Skeletal muscle cell (primary cell): ENCODE data around the gene ARHGEF10L.

Experiments used
- DNase-seq: peaks from one replicate; pipeline ENCODE4 v3.0.0-alpha.2; 2010; ENCODE audit warnings: low read depth
- H3K4me3 ChIP-seq: 2 replicates; pipeline ENCODE4 v1.5.1; 2011; ENCODE audit warnings: low read depth, mild to moderate bottlenecking, control low read depth, low read length, moderate library complexity

Gene ARHGEF10L

DNA sequence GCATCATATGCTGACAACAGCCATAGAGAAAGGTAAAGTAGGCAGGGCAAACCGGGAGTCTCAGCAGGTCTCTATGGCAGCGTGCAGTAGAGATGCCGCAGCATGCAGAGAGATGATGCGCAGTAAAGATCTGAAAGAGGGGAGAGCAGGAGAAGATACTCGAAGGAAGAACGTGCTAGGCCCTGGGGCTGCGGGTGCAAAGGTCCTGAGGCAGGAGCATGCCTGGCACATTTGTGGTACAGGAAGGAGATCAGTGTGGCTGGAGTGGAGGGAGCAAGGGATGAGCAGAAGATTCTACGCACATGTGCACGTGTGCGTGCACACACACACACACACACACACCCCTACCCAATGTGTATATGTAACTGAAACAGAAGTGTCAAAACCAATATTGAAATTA is 45.0 kb downstream of the ARHGEF10L start:
- no peak for DNase-seq
- no peak overlapping the region for H3K4me3 ChIP-seq

DNA sequence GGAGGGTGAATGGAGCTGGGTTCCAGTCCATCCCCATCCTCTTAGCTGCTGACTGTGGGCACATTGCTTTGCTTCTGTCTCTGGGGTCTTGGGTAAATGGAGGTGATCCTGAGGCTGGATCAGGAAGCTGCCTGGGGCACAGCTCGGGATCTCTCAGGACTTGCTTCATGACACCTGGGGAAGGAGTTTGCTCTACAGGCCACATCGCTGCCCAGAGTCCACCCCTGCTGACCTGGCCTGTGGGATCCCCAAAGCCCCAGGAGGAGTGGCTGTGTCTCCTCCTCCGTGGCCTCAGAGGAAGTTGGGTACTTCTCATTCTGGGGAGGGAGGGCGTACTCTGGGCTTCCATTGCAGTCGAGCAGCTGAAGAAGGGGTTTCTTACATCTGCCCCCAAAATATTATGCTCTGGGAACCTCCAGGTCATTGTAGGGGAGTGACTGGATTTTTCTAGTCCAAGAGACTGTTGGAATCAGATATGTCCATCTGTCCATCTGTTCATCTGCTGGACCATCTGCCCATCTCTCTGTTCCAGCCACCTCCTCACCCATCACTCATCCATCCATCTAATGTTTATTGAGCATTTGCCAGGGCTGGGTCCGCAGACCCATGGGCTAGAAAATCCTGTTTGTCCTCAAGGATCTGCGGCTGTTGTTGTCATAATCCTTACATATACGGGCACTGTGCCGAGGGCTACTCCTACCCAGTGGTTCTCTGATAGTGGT is 45.9 kb downstream of the ARHGEF10L start:
- no peak overlapping the region for H3K4me3 ChIP-seq
- DNase-seq = no peak

DNA sequence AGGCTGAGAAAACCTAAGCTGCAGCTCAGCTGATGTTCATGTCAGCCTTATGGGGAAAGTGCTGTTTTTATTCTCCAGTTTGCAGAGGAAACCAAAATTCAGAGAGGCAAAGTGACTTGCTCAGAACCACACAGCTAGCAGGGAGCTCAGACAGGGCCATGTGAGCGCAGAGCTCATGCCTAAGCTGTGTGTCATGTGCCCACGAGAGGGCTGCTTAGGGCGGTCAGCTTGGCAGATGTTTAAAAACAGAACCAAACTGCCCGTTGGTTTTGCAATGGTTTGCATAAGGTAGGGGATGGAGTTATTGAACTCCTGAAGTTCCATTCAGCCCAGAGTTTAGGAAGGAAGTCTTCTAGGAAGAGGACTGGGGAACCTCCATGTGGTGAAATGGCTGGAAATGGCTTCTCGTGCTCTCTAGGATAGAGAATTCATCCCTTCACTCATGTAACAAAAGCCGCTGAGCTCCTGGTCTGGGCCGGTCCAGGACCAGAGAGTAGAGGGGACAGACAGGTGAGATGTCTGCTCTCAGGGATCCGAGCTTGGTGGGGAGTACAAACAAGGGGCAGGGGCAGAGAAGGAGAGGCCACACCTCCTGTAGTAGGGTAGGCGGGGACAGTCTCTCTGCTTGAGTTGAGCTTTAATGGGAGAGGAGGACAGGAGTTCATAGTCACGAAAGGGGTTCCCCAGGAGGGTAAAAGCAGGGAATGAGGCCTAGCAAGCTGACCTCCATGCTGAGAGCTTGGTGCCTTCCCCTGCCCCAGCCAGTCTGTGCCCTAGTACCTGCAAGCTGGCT is 46.9 kb downstream of the ARHGEF10L start:
- peak; percentile 47 for DNase-seq
- H3K4me3 ChIP-seq = no peak overlapping the region

DNA sequence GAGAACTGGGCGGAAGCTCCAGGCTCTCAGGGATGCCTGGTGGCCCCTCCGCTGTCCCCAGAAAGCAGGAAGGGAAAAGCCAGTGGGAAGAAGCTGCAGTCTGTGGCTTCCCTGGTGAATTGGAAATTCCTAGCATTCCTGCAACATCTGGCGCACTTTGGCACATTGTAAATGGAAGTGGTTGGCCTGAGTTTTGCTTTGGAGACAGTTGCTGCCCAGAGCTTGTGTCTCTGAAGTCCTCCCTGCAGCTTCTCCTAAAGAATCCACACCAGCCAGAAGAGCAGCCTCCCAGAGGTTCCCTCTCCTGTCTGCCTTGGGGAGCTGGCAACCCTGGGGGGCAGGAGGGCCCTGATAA is 48.2 kb downstream of the ARHGEF10L start:
- no peak for DNase-seq
- no peak overlapping the region for H3K4me3 ChIP-seq

DNA sequence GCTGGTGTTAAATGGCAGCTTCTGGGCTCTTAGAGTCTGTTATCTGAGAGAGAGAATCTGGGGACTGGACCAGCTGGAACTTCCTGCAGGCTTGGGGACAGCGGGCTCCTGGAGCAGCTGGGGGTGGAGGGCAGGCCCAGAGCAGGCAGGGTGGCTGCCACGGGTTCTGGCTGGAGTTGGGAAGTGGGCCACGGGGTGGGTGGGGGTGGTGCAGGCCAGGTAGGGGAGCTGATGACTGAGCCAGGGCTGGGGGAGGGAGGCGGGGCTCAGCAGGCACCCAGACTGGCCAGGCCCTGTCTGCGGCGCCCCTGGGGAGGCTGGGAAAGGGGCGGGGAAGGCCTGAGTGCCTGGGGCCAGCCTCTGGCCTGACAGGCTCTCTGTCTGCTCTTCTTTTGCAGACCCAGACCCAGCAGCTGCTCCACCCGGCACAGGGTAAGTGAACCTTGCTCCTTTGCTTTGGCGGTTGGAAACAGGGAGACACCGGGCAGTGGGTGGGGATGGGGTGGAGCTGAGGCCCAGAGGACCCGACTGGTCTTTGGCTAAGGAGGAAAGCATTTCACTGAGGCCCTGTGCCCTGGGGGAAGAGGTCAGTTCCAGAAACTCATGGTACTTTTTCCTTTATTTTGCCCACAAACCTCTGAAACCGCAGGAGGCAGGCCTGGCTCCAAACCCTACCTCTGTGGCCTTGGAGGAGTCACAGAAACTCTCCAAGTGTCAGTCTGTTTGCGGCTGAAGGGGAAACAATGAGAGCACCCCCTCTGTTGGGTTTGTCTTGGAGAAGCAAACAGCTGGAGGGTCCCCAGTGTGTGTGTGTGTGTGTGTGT is 48.8 kb downstream of the ARHGEF10L start:
- no peak overlapping the region for H3K4me3 ChIP-seq
- DNase-seq = no peak

DNA sequence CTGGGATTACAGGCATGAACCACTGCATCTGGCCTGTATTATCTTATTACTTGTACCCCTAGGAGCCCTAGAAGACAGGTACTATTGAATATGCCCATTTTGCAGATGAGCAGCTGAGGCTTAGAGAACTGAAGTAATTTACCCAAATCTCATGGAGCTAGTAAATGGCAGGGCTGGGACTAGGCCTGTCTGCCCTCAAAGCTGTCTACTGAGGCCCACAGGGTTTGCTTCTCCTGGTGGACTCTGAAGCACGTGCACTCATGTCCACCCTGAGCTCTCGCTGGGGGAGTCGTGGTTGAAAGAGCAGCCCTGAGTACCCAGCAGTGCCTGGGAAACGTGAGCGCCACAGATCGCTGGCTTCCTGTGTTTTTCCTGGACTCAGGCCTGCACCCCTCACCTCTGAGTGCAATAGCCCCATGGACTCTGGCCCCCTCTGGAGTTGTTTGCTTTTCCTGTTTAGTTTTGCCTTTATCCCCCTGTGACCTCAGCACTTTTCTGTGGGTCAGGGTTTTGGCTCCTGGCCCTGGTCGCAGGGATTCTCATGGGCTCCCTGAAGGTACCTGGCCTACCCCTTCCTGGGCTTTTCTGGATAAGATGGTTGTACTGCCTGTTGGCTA is 52.4 kb downstream of the ARHGEF10L start:
- H3K4me3 ChIP-seq = no peak overlapping the region
- no peak for DNase-seq

DNA sequence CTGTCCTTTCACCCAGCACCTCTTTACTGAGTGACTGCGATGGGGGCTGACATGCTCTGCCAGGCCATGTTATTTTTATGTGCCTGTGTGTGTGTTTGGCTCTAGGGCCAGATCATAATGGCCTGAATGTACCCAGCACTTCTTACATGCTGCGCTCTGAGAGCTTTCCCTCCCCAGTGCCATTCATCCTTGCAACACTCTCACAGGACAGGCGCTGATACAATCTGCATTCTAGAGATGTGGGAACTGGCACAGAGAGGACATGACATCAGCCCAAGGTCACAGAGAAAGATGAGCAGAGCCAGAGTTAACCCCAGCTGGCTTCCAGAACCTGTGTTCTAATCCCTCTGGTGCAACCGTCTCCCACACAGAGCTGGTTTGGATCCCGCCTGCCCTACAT is 54.5 kb downstream of the ARHGEF10L start:
- H3K4me3 ChIP-seq = no peak overlapping the region

DNA sequence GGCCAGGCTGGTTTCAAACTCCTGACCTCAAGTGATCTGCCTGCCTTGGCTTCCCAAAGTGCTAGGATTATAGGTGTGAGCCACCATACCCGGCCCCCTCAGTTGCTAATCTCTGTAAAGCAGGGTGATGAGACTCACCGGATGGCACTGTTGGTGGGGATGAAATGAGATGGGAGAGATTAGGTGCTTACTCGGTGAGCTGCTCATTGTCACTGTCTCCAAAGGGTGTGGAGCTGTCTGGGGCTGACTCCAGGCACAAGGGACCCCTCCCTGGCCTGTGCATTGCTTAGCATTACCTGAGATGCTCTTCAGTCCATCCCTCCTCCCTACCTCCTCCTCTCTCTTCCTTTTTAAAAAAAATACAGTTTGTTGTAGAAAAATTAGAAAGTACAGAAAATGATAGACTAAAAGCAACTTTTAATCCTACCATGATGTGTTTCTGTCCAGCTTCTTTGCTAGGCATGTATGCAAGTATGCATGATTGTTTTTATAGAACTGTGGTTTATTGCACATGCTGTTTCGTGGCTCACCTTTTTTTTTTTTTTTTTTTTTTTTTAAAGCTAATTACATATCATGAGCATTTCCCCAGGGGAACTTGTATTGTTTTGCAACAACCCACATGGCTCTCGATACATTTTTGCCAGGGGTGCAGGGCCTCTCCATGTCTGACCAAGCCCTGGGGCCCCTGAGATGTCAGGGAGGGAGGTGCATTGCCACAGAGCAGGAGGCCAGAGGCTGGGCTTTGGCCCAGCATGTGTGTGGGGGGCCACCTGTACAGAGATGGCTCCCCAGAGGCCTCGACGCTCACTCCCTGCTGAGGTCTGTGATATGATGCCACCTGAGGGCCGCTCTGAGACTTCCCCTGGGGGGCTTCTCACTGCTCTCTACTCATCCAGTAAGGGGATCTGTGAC is 55.4 kb downstream of the ARHGEF10L start:
- no peak for DNase-seq
- H3K4me3 ChIP-seq = no peak overlapping the region

More for the DNA sequence above, 54.5 kb downstream of the ARHGEF10L start:
- DNase-seq = no peak

DNA sequence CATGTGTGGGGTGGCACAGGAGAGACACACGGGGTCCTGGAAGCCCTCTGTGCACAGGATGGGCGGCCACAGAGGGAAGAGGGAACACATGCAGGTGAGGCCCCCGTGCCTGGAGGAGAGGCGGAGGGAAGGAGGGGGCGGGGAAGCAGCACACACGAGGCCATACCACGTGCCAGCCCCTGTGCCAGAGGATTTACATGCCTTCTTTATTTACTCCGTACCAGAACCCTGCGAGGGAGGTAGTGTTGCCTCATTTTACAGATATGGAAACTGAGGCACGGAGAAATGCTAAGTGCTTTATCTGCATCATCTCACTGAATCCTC is 56.1 kb downstream of the ARHGEF10L start:
- no peak overlapping the region for H3K4me3 ChIP-seq
- DNase-seq = no peak

DNA sequence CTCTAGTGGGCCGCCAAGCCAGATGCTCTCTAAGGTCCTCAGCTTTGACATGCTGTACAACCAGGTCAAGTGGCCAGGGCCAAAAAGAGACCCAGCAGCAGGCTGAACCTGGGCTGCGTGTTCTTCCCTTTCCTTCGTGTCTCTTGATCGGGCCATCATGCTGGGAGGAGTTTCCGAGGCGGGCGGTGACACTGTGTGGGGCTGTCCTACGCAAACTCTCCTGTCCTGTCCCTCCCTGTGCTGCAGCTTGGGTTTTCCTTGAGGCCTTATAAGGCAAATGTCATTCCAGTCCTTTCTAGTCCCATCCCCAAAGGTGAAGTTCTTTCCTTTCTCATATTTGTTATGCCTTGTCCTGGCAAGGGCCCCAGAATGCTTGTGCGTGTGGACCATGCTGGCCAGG is 56.7 kb downstream of the ARHGEF10L start:
- DNase-seq = no peak
- H3K4me3 ChIP-seq = no peak overlapping the region

DNA sequence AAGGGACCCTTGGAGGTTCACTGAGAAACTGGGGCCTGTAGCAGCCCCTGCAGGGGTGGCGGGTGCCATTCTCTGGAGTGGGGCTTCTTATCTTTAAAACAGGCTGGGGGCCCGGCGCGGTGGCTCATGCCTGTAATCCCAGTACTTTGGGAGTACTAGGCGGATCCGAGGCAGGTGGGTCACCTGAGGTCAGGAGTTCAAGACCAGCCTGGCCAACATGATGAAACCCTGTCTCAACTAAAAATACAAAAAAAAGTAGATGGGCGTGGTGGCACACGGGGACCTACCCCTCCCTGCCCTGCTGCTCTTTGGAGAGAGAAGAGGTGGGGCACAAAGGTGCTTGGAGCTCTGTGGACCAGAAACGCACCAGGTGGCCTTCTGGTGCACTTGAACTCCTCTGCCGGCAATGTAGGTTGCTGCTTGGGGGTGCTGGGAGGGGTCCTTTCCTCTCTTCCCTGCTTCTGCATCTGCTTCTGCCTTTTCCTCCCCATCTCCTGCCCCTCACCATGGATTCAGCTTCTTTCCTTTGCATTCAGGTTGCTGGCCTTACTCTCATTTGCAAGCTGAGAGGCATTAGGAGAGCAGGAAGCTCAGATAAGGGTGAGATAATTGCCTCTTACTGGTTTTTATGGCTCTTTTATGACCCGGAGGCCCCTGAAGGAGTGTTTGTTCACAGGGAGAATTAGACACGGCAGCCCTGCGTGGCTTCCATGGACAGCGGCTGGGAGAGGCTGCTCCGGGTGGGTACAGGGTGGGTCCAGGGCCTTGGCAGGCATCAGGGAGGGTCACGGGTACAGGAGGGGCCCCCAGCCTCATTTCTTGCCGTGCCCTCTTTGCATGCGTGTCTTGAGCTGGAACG is 57.4 kb downstream of the ARHGEF10L start:
- DNase-seq = no peak
- H3K4me3 ChIP-seq = no peak overlapping the region

DNA sequence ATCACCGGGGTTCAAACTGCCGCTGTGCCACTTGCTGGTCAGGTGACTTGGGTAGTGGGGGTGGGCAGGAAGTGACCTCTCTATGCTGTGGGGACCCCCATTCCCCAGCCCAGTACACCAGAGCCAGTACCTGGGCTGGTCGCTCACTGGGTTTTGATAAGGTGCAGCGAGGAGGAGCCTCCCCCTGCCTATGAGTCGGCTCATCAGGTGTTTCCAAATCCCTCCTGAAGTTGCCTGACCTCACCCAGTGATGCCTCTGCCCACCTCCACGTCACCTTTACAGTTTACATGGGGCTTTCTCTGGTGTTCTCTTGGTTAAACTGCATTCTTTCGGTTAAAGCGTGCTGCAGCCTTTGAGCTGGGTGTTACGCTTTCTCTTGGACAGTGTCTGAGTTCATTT is 58.2 kb downstream of the ARHGEF10L start:
- H3K4me3 ChIP-seq = no peak overlapping the region
- DNase-seq = no peak

DNA sequence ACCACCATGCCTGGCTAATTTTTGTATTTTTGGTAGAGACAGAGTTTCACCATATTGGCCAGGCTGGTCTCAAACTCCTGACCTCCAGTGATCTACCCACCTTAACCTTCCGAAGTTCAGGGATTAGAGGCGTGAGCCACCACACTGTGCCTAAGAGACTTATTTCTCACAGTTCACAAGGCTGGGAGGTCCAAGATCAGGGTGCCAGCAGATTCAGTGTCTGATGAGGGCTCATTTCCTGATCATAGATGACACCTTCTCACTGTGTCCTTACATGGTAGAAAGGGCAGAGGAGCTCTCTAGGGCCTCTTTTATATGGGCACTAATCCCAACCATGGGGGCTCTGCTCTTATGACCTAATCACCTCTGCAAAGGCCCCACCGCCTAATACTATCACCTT is 58.8 kb downstream of the ARHGEF10L start:
- no peak overlapping the region for H3K4me3 ChIP-seq
- no peak for DNase-seq

DNA sequence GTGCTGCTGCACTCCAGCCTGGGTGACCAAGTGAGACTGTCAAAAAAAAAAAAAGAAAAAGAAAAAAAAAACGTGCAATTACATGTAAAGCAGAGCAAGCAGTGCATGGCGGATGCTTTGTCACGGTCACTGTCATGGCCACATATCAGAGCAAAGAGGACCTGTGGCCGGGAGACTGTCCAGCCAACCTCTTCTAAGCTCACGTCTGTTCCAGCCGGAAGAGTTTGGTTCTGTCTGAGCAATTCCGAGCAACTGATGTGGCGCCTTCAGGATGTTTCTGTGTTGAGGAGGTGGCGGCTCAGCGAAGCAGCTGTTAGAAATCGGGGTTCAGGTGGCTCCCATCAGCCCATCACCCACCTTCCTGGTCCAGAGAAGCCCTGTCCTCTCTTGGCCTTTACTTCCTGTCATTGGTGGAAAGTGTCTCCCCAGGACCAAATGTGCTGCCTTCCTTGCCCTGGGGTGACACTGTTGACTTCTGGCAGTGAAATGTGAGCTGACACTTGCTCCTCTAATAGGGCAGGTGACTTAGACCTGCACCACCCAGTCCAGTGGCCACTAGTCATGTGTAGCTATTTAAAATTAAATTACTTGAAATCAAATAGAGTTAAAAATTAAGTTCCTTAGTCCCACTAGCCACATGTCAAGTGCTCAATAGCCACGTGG is 59.9 kb downstream of the ARHGEF10L start:
- no peak for DNase-seq
- H3K4me3 ChIP-seq = no peak overlapping the region

DNA sequence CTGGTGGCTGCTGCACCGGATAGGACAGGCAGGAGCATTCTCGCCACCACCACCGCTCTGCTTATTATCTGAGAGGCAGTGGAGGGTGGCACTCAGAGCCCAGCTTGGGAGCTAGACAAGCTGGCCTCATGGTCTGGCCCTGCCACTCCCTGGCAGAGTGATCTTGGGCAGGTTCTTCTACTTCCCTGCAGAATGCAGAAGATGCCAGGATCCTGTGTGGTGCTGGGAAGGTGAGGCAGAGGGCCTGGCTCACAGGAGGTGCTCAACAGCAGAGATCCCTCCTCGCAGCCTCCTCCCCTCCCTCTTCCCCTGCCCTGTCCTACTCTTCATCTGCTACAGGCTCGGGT is 60.4 kb downstream of the ARHGEF10L start:
- no peak overlapping the region for H3K4me3 ChIP-seq
- no peak for DNase-seq

DNA sequence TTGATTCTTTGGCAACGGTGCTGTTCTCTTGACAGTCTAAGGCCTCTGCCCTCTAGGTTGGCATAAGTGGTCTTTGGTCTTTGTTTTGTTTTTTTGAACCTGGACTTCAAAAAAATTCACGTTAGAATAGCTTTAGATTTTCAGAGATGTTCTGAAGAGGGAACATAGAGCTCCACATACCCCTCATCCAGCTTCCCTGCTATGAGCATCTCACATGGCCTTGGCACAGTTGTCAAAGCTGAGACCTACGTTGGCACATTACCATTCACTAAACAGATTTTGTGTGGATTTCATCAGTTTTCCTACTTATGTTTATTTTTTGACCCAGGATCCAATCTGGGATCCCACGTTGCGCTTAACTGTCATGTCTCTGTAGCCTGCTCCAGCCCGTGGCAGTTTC is 60.8 kb downstream of the ARHGEF10L start:
- no peak for DNase-seq
- no peak overlapping the region for H3K4me3 ChIP-seq

DNA sequence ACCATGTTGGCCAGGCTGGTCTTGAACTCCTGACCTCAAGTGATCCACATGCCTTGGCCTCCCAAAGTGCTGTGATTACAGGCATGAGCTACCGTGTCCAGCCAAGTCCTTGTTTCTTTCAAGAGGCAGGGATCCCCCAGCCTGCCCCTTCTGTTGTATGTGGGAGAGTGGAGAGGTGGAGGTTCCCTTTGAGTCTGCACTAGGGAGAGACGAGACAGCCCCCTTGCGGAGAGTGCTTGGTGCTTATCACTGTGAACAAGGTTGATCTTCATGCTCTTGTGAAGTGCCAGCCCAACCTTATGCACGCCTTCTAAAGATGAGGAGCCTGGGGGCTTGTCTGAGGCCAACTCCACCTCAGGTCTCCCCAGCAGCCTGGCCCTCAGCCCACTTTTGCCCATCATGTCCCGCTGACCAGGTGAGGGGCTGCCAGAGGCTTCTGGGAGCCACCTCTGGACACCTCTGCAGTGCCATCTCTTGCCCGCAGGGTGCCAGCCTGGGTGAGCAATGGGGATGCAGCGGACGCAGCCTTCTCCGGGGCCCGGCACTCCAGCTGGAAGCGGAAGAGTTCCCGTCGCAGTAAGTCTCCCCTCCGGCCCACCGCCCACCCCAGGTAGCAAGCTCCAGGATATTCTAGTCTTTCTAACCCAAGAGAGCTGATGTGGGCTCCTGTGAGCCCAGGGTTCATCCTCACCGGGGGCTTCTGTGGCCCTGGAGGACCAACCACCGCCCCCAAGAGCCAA is 62.3 kb downstream of the ARHGEF10L start:
- no peak overlapping the region for H3K4me3 ChIP-seq
- no peak for DNase-seq
